B cell (primary cell): ENCODE data around the gene TBC1D4. TPM values are rescaled to one million over a fixed set of nuclear protein-coding genes. Genes with fewer than 3 reads are reported as not detected.

ENCODE experiments used
- ATAC-seq: fragments of 200-7000 bp; cut with Tn5 transposase; one replicate; pipeline ENCODE4 v1.10.0; 2021; ENCODE audit warnings: low read depth, mild to moderate bottlenecking, moderate number of reproducible peaks, moderate library complexity
- CTCF ChIA-PET: fragments of 350-600 bp; sonication (Branson Sonifier 250); formaldehyde crosslinking; loops from one replicate; lab custom pipeline; 2021; ENCODE audit warnings: antibody characterized with exemption, inconsistent platforms; lab: Charles Lee
- POLR2A ChIA-PET: fragments of 350-600 bp; sonication (Branson Sonifier 250); formaldehyde crosslinking; loops from one replicate; lab custom pipeline; 2021; ENCODE audit warnings: antibody characterized with exemption; lab: Charles Lee
- DNase-seq: peaks from one replicate; pipeline ENCODE4 v3.0.0; 2013
- H2AFZ ChIP-seq: 2 replicates; pipeline ENCODE4 v1.6.1; 2012; ENCODE audit warnings: mild to moderate bottlenecking, low read depth, low read length; ENCODE audit not compliant: insufficient read depth, poor library complexity, severe bottlenecking
- H3K27ac ChIP-seq, 2 donors: 1 replicate in 1 of 2; 2 replicates in 1 of 2; pipeline ENCODE4 v1.5.1; 2012 to 2013; ENCODE audit warnings: low read length in 2 of 2, mild to moderate bottlenecking in 2 of 2, moderate library complexity in 1 of 2
- H3K27me3 ChIP-seq, 4 experiments: fragments of 200-600 bp in 1 of 4; sonication (generic) in 1 of 4; replicated peaks in 1 of 4; 1 replicate in 2 of 4; 2 replicates in 2 of 4; pipeline versions ENCODE4 v1.6.1 to v1.7.0; 2013 to 2016; ENCODE audit warnings: low read length in 3 of 4, mild to moderate bottlenecking in 2 of 4, mixed read lengths in 1 of 4, moderate library complexity in 1 of 4; ENCODE audit not compliant: insufficient read depth in 4 of 4, control insufficient read depth in 3 of 4; ENCODE audit errors: control extremely low read depth in 1 of 4
- H3K36me3 ChIP-seq, 2 experiments: replicated peaks in 1 of 2; 1 replicate in 1 of 2; 2 replicates in 1 of 2; pipeline versions ENCODE4 v1.6.1 to v1.7.1; 2013; ENCODE audit warnings: low read length in 1 of 2; ENCODE audit not compliant: insufficient read depth in 2 of 2, control insufficient read depth in 1 of 2; ENCODE audit errors: control extremely low read depth in 1 of 2, extremely low read depth in 1 of 2
- H3K4me1 ChIP-seq, 2 donors: fragments of 200-600 bp in 1 of 2; sonication (generic) in 1 of 2; 1 replicate in 1 of 2; 2 replicates in 1 of 2; pipeline versions ENCODE4 v1.5.1 to v1.6.1; 2013 to 2017; ENCODE audit warnings: low read length in 2 of 2; ENCODE audit not compliant: control insufficient read depth in 2 of 2, insufficient read depth in 2 of 2
- H3K4me2 ChIP-seq: replicated peaks from 2 replicates; pipeline ENCODE3; 2012; ENCODE audit warnings: mild to moderate bottlenecking, low read depth, low read length; ENCODE audit not compliant: poor library complexity, severe bottlenecking
- H3K4me3 ChIP-seq, 5 experiments: fragments of 200-600 bp in 1 of 5; sonication (generic) in 1 of 5; 1 replicate in 3 of 5; 2 replicates in 2 of 5; pipeline versions ENCODE4 v1.5.1 to v1.7.0; 2011 to 2016; ENCODE audit warnings: low read length in 4 of 5, mild to moderate bottlenecking in 4 of 5, low read depth in 2 of 5, control low read depth in 1 of 5, moderate library complexity in 1 of 5; ENCODE audit not compliant: insufficient read depth in 1 of 5; ENCODE audit errors: control extremely low read depth in 1 of 5, extremely low read depth in 1 of 5
- H3K79me2 ChIP-seq: fragments of 200-600 bp; sonication (generic); one replicate; pipeline ENCODE4 v1.6.0; 2016; ENCODE audit warnings: low read length; ENCODE audit not compliant: control insufficient read depth, insufficient read depth
- H3K9ac ChIP-seq: fragments of 200-600 bp; sonication (generic); 2 replicates; pipeline ENCODE4 v1.6.1; 2017; ENCODE audit warnings: mild to moderate bottlenecking, low read length, moderate library complexity
- H3K9me3 ChIP-seq, 3 donors: one replicate each; pipeline versions ENCODE4 v1.6.1 to v1.7.1; 2013; ENCODE audit warnings: low read length in 2 of 3; ENCODE audit not compliant: control insufficient read depth in 2 of 3, insufficient read depth in 1 of 3; ENCODE audit errors: control extremely low read depth in 1 of 3
- H4K20me1 ChIP-seq: 2 replicates; pipeline ENCODE4 v1.6.0; 2012; ENCODE audit warnings: mild to moderate bottlenecking, low read length; ENCODE audit not compliant: insufficient read depth, control insufficient read depth, poor library complexity, severe bottlenecking
- H3K27ac Mint-ChIP-seq: one replicate; pipeline ENCODE4 v1.8.0; 2021; ENCODE audit warnings: mixed read lengths
- H3K27me3 Mint-ChIP-seq: one replicate; pipeline ENCODE4 v1.8.0; 2021; ENCODE audit warnings: mixed read lengths
- H3K4me1 Mint-ChIP-seq: one replicate; pipeline ENCODE4 v1.8.0; 2021; ENCODE audit warnings: mixed read lengths
- H3K4me3 Mint-ChIP-seq: one replicate; pipeline ENCODE4 v1.8.0; 2021; ENCODE audit warnings: mixed read lengths
- H3K9me3 Mint-ChIP-seq: one replicate; pipeline ENCODE4 v1.8.0; 2022; ENCODE audit warnings: mixed read lengths; ENCODE audit not compliant: insufficient read depth
- EZH2 ChIP-seq: IDR thresholded peaks from 2 replicates; pipeline ENCODE4 v1.6.1; 2012; ENCODE audit warnings: borderline replicate concordance, low read depth, mild to moderate bottlenecking, moderate library complexity, low read length; ENCODE audit not compliant: insufficient read depth, poor library complexity, severe bottlenecking
- WGBS: methylation state at CpG from one replicate; pipeline ENCODE4 v1.1.5; 2013; ENCODE audit warnings: missing lambda C conversion rate; ENCODE audit not compliant: insufficient coverage; 5-methylcytosine and 5-hydroxymethylcytosine counted together
- intact Hi-C: fragments of 100-400 bp; cut with micrococcal nuclease; formaldehyde crosslinking; loops from one replicate; pipeline ENCODE4 v1.10.0; 2022
- polyA plus RNA-seq: library from polyadenylated mRNA; depleted of rRNA; stranded (reverse); fragments of >200 nt; gene quantifications from 2 replicates; pipeline ENCODE4 v1.2.3, GENCODE V29; 2012
- total RNA-seq, 2 donors: library from RNA; stranded (reverse); fragments of 120-200 nt in 1 of 2; gene quantifications; 1 replicate in 1 of 2; 2 replicates in 1 of 2; pipeline versions ENCODE4 v1.2.3 to v1.2.4, GENCODE V29; 2013 to 2022
- TF ChIP-seq, protein P1 (sequence below): fragments of 200-600 bp; IDR thresholded peaks from one replicate; pipeline ENCODE4 v1.8.0; 2022; ENCODE audit warnings: antibody characterized with exemption, mild to moderate bottlenecking

TBC1D4 gene
- total and polyA plus RNA-seq, 2 donors (not counting 1 experiment from before 2014, with no cell fraction given) = 1.6 to 3.5 TPM

DNA sequence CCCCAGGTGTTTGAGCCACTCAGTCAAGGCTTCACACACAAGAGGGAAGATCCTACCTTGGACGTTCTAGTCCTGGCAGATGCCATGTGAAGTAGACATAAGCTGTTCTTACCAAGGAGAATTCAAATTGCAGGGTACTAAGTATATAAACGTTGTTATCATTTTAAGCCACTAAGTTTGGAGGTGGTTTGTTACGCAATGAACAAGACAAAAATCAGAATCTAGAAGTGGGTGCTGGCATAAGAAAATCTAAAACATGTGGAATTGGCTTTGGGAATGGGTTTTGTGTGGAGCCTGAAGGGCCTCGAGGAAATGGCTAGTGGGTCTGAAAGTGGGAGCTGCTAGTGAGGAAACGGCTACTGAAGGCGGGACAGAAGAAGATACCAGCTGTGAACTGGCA lies 83.9 kb downstream of the TBC1D4 start:
- no peak overlapping the region for H3K27ac Mint-ChIP-seq
- H3K4me3 ChIP-seq = no peak overlapping the region
- intact Hi-C loops = no loop called here
- no peak for DNase-seq
- ATAC-seq = no peak
- H3K4me3 Mint-ChIP-seq = no peak overlapping the region
- H3K27ac ChIP-seq = no peak overlapping the region
- H3K4me1 Mint-ChIP-seq = peaks cover 2% of the 10 kb centered on the region
- WGBS = 95% methylated on average over 6 of the region's 6 CpGs
- no peaks in the 10 kb centered on the region for H3K79me2 ChIP-seq
- peaks cover 0 to 1% (median 0%) of the 10 kb centered on the region in 3 donors for H3K9me3 ChIP-seq
- no peaks in the 10 kb centered on the region for H3K27me3 Mint-ChIP-seq
- H3K4me1 ChIP-seq = no peaks in the 10 kb centered on the region
- H3K4me2 ChIP-seq = no peak overlapping the region
- H4K20me1 ChIP-seq = no peaks in the 10 kb centered on the region
- no peaks in the 10 kb centered on the region for H3K27me3 ChIP-seq
- ChIA-PET POLR2A (no interaction called here), CTCF (no interaction called here)
- no peaks in the 10 kb centered on the region for H3K9me3 Mint-ChIP-seq
- H3K9ac ChIP-seq = no peak overlapping the region
- no peak overlapping the region for H2AFZ ChIP-seq
- no peak for TF ChIP-seq EZH2
- TF ChIP-seq, protein P1, sequence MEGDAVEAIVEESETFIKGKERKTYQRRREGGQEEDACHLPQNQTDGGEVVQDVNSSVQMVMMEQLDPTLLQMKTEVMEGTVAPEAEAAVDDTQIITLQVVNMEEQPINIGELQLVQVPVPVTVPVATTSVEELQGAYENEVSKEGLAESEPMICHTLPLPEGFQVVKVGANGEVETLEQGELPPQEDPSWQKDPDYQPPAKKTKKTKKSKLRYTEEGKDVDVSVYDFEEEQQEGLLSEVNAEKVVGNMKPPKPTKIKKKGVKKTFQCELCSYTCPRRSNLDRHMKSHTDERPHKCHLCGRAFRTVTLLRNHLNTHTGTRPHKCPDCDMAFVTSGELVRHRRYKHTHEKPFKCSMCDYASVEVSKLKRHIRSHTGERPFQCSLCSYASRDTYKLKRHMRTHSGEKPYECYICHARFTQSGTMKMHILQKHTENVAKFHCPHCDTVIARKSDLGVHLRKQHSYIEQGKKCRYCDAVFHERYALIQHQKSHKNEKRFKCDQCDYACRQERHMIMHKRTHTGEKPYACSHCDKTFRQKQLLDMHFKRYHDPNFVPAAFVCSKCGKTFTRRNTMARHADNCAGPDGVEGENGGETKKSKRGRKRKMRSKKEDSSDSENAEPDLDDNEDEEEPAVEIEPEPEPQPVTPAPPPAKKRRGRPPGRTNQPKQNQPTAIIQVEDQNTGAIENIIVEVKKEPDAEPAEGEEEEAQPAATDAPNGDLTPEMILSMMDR = no peak
- no peaks in the 10 kb centered on the region for H3K36me3 ChIP-seq

DNA sequence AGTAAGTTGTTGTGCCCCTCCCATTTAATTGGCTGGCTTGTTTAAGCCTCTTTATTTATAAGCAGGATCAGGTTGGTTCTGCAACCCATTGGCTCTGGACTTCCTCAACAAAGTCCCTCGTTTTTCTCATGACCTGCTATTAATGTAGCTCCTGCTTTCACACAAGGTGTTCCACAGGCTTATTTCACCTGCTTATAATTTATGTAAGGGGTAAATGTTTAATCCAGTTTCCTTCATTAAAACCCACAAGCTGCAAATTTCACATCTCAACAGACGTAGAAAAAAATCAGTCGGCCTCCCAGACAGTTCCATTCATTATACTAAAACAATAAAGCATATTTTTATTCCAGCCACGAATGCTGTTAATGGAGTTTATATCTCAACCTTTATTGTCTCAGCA lies 86.1 kb downstream of the TBC1D4 start:
- H3K9me3 ChIP-seq = peaks cover 0 to 1% (median 0%) of the 10 kb centered on the region in 3 donors
- TF ChIP-seq, protein P1 = no peak
- TF ChIP-seq EZH2 = no peak
- no peaks in the 10 kb centered on the region for H3K79me2 ChIP-seq
- Mint-ChIP-seq H3K27me3 (no peaks in the 10 kb centered on the region), H3K9me3 (no peaks in the 10 kb centered on the region), H3K4me1 (peaks cover 2% of the 10 kb centered on the region), H3K4me3 (no peak overlapping the region), H3K27ac (no peak overlapping the region)
- ChIA-PET CTCF (no interaction called here), POLR2A (no interaction called here)
- intact Hi-C loops = no loop called here
- DNase-seq (no peak), ATAC-seq (no peak)
- H2AFZ ChIP-seq = no peak overlapping the region
- no CpG with 5 or more reads among the region's 4 CpGs for WGBS
- H3K4me3 ChIP-seq = no peak overlapping the region
- no peaks in the 10 kb centered on the region for H3K36me3 ChIP-seq
- H3K4me1 ChIP-seq = no peaks in the 10 kb centered on the region
- H3K27me3 ChIP-seq = no peaks in the 10 kb centered on the region
- H4K20me1 ChIP-seq = no peaks in the 10 kb centered on the region
- no peak overlapping the region for H3K4me2 ChIP-seq
- no peak overlapping the region for H3K27ac ChIP-seq
- H3K9ac ChIP-seq = no peak overlapping the region
